ENCODE data around the gene RAVER1. TPM values are rescaled to one million over a fixed set of nuclear protein-coding genes. Genes with fewer than 3 reads are reported as not detected.
"Not testable (repeated sequence)": the region's sequence is repeated elsewhere in the genome, so short reads cannot be mapped to it uniquely, and the experiment has no call there.

Gene RAVER1
- total RNA-seq, 1 experiment from 2014 or later, result 13.2 TPM

DNA sequence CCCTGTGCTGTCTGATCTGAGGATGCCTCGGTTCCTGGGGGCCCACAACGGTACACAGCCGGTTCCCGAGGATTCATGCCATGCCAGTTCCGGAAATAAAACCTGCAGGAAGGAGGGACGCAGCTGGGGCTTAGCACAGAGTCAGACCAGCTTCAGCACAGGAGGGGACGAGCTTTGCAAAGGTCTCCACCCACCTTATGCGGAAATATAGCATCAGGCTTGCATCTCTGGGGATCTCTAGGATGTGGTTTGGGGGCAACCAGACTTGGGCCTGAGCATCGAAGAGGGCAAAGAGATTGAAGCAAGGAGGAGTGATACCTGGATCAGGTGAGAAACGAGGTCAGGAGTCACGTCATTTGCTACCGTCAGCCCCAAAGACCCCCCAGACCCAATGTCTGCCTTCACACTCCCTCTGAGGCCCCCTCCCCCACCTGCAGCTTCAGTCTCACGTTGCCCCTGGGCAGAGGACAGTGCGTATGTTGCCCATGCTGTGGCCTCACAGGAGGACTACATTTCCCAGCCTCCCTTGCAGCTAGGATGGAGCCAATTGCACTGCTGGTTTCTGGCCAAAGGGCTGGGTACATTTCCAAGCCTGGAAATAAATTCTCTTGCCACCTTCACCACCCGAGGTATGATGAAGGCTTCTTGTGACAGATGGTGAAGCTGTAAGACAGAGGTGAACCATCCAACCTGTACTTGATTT is 34.9 kb upstream of the RAVER1 start:
- no peak overlapping the region for H2AFZ ChIP-seq (ENCODE audit: low read length)
- DNase-seq, result peak; percentile 57
- no peaks in the 10 kb centered on the region for H3K79me2 ChIP-seq (ENCODE audit: low read length)
- no peaks in the 10 kb centered on the region for H3K4me1 ChIP-seq (ENCODE audit: low read length)
- no peak overlapping the region for H3K27ac ChIP-seq (ENCODE audit: low read length)
- H3K27me3 ChIP-seq (ENCODE audit: low read length), result no peaks in the 10 kb centered on the region
- H4K20me1 ChIP-seq (ENCODE audit: insufficient read depth, low read depth, low read length), result no peaks in the 10 kb centered on the region
- peaks cover 10% of the 10 kb centered on the region for H3K36me3 ChIP-seq (ENCODE audit: insufficient read depth, low read length)
- no peak overlapping the region for H3K4me2 ChIP-seq (ENCODE audit: low read depth, low read length, poor library complexity, severe bottlenecking)
- H3K4me3 ChIP-seq (ENCODE audit: low read length), result no peak overlapping the region
- no peaks in the 10 kb centered on the region for H3K9me3 ChIP-seq (ENCODE audit: low read length)
- H3K9ac ChIP-seq (ENCODE audit: low read length), result no peak overlapping the region
- no peaks in the 10 kb centered on the region for H3K9me2 ChIP-seq (replicated peaks; ENCODE audit: insufficient read depth, low read length)

DNA sequence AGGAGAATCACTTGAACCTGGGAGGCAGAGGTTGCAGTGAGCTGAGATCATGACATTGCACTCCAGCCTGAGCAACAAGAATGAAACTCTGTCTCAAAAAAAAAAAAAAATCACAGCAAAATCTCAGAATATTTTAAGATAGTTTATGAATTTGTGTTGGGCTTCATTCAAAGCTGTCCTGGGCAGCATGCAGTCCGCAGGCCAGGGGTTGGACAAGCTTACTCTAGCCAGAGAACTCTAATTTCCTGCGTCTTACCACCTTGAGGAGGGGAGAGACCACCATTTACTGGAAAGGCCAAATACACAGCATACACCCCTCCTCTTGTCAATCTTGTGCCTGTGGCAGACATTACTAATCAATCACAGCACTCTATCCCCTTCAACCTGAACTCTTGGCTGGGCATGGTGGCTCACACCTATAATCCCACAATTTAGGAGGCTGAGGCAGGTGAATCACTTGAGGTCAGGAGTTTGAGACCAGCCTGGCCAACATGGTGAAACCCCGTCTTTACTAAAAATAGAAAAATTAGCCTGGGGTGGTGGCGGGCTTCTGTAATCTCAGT is 33.7 kb upstream of the RAVER1 start:
- not testable (repeated sequence) for H3K27me3 ChIP-seq (ENCODE audit: low read length); H3K4me2 ChIP-seq (ENCODE audit: low read depth, low read length, poor library complexity, severe bottlenecking); DNase-seq; H2AFZ ChIP-seq (ENCODE audit: low read length); H3K79me2 ChIP-seq (ENCODE audit: low read length); H3K4me1 ChIP-seq (ENCODE audit: low read length); H3K9me2 ChIP-seq (replicated peaks; ENCODE audit: insufficient read depth, low read length); H3K9me3 ChIP-seq (ENCODE audit: low read length); H4K20me1 ChIP-seq (ENCODE audit: insufficient read depth, low read depth, low read length); H3K4me3 ChIP-seq (ENCODE audit: low read length); H3K9ac ChIP-seq (ENCODE audit: low read length); H3K27ac ChIP-seq (ENCODE audit: low read length)
- H3K36me3 ChIP-seq (ENCODE audit: insufficient read depth, low read length), result peaks cover 10% of the 10 kb centered on the region

DNA sequence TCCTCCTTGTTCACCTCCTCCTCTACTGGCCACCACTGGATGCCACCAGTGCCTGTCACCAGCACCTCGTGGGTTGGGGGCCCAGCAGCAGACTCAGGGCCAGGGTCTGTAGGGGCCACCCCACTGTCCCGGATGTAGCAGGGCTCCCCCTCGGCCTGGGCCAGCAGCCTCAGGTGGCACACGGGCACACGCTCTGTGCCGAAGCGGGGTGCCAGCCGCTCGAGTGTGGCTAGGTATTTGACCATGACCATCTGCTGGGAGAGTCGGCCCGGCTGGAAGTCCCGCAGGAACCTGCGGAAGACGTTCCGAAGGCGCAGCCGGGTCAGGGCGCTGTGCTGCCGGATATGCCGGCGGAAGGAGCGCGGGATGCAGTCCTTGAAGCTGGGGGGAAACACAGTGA is 32.2 kb upstream of the RAVER1 start:
- H3K9ac ChIP-seq (ENCODE audit: low read length), result no peak overlapping the region
- no peaks in the 10 kb centered on the region for H3K79me2 ChIP-seq (ENCODE audit: low read length)
- DNase-seq, result no peak
- H3K9me3 ChIP-seq (ENCODE audit: low read length), result no peaks in the 10 kb centered on the region
- H3K9me2 ChIP-seq (replicated peaks; ENCODE audit: insufficient read depth, low read length), result no peaks in the 10 kb centered on the region
- peaks cover 10% of the 10 kb centered on the region for H3K36me3 ChIP-seq (ENCODE audit: insufficient read depth, low read length)
- no peaks in the 10 kb centered on the region for H3K4me1 ChIP-seq (ENCODE audit: low read length)
- no peak overlapping the region for H3K4me3 ChIP-seq (ENCODE audit: low read length)
- no peaks in the 10 kb centered on the region for H4K20me1 ChIP-seq (ENCODE audit: insufficient read depth, low read depth, low read length)
- no peak overlapping the region for H3K27ac ChIP-seq (ENCODE audit: low read length)
- H2AFZ ChIP-seq (ENCODE audit: low read length), result no peak overlapping the region
- H3K27me3 ChIP-seq (ENCODE audit: low read length), result no peaks in the 10 kb centered on the region
- no peak overlapping the region for H3K4me2 ChIP-seq (ENCODE audit: low read depth, low read length, poor library complexity, severe bottlenecking)

DNA sequence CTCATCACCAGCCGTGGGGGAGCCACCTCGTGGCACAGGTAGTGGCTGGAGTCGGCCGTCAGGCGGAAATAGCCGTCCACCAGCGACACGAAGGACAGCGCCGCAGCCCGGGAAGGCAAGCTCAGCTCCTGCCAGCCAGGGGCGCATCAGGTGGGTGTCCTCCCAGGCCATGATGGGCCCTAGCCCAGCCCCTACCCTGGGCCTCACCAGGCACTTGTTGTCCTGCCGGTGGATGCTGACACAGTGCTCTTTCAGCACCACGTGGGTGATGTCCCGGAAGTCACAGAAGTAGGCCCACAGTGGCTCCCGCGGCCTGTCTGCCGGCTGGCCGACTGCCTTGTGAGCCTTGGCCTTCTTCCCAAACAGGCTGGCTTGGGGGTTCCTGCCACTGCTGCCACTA is 31.3 kb upstream of the RAVER1 start:
- Histone ChIP-seq H3K9me3 (ENCODE audit: low read length) (no peaks in the 10 kb centered on the region), H3K36me3 (ENCODE audit: insufficient read depth, low read length) (peaks cover 10% of the 10 kb centered on the region), H3K4me1 (ENCODE audit: low read length) (no peaks in the 10 kb centered on the region), H4K20me1 (ENCODE audit: insufficient read depth, low read depth, low read length) (no peaks in the 10 kb centered on the region), H3K9me2 (replicated peaks; ENCODE audit: insufficient read depth, low read length) (no peaks in the 10 kb centered on the region), H2AFZ (ENCODE audit: low read length) (no peak overlapping the region), H3K4me3 (ENCODE audit: low read length) (no peak overlapping the region), H3K27me3 (ENCODE audit: low read length) (no peaks in the 10 kb centered on the region), H3K4me2 (ENCODE audit: low read depth, low read length, poor library complexity, severe bottlenecking) (no peak overlapping the region), H3K27ac (ENCODE audit: low read length) (no peak overlapping the region), H3K79me2 (ENCODE audit: low read length) (no peaks in the 10 kb centered on the region), H3K9ac (ENCODE audit: low read length) (no peak overlapping the region)
- no peak for DNase-seq

DNA sequence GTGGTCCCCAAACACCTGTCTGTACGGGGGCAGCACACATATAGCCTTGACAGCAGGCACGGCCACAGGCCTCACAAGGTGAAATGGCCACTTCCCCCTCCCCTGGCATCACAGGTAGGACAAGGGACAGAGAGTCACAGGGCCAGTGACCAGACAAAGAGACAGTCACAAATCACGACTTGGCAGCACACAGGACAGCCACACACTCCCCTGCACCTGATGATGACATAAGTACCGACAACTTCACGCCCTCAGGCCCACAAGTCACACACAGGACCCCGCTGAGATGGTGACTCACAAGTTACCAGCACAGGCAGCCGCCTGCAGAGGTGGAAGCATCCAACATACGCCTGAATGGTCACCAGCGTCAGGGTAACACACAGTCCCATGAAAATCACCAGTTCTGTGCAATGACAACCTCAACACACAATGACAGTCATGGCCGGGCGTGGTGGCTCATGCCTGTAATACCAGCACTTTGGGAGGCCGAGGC is 30.5 kb upstream of the RAVER1 start:
- H3K4me3 ChIP-seq (ENCODE audit: low read length), result no peak overlapping the region
- no peak overlapping the region for H3K4me2 ChIP-seq (ENCODE audit: low read depth, low read length, poor library complexity, severe bottlenecking)
- H3K9me3 ChIP-seq (ENCODE audit: low read length), result no peaks in the 10 kb centered on the region
- no peaks in the 10 kb centered on the region for H3K4me1 ChIP-seq (ENCODE audit: low read length)
- H3K79me2 ChIP-seq (ENCODE audit: low read length), result no peaks in the 10 kb centered on the region
- H3K36me3 ChIP-seq (ENCODE audit: insufficient read depth, low read length), result peaks cover 10% of the 10 kb centered on the region
- H4K20me1 ChIP-seq (ENCODE audit: insufficient read depth, low read depth, low read length), result no peaks in the 10 kb centered on the region
- H2AFZ ChIP-seq (ENCODE audit: low read length), result no peak overlapping the region
- no peak for DNase-seq
- no peak overlapping the region for H3K9ac ChIP-seq (ENCODE audit: low read length)
- no peaks in the 10 kb centered on the region for H3K27me3 ChIP-seq (ENCODE audit: low read length)
- H3K9me2 ChIP-seq (replicated peaks; ENCODE audit: insufficient read depth, low read length), result no peaks in the 10 kb centered on the region
- H3K27ac ChIP-seq (ENCODE audit: low read length), result no peak overlapping the region

DNA sequence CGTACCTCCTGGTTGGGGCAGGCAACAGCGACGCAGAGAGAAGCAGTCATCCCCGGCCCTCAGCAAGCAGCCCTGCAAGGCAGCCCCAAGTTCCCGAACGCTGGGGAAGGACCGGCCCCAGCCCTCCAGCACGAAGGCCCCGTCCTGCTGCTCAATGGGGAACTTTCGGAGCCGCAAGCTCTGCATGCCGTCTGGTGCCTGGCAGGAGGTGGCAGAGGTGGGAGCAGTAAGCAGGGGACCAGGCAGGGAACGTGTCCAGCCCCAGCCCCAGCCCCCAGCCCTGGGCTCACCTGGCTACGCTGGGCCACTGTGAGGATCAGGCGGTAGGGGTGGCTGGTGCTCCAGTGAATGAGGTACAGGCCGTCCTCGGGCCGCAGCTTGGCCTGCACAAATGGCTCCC is 28.9 kb upstream of the RAVER1 start:
- H3K36me3 ChIP-seq (ENCODE audit: insufficient read depth, low read length), result 0 out of 2 replicates have a peak, but pooled peaks cover 3% of the 10 kb centered on the region
- no peak overlapping the region for H3K4me3 ChIP-seq (ENCODE audit: low read length)
- H3K9me2 ChIP-seq (replicated peaks; ENCODE audit: insufficient read depth, low read length), result no peaks in the 10 kb centered on the region
- DNase-seq, result no peak
- H3K9ac ChIP-seq (ENCODE audit: low read length), result no peak overlapping the region
- H2AFZ ChIP-seq (ENCODE audit: low read length), result no peak overlapping the region
- H3K9me3 ChIP-seq (ENCODE audit: low read length), result no peaks in the 10 kb centered on the region
- H3K4me2 ChIP-seq (ENCODE audit: low read depth, low read length, poor library complexity, severe bottlenecking), result no peak overlapping the region
- H3K4me1 ChIP-seq (ENCODE audit: low read length), result no peaks in the 10 kb centered on the region
- no peaks in the 10 kb centered on the region for H4K20me1 ChIP-seq (ENCODE audit: insufficient read depth, low read depth, low read length)
- no peaks in the 10 kb centered on the region for H3K79me2 ChIP-seq (ENCODE audit: low read length)
- no peak overlapping the region for H3K27ac ChIP-seq (ENCODE audit: low read length)
- H3K27me3 ChIP-seq (ENCODE audit: low read length), result no peaks in the 10 kb centered on the region

DNA sequence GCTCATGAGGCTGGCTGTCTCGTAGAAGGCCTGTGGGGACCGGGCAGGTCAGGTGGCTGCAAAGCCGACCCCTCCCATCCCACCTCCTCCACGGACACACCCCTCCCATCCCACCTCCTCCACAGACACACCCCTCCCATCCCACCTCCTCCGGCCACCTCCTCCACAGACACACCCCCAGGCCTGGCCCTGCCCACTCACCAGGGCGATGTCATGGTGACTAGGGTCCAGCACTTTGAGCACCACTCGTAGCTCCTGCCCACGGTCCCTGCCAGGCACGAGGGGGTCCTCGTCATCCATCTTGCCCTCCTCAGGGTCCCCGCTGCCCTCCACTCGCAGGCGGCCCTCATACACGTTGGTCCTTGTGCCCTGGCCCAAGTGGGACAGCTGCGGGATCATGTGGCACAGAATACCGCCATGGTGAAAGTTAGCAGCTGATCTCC is 28.3 kb upstream of the RAVER1 start:
- H3K4me3 ChIP-seq (ENCODE audit: low read length), result no peak overlapping the region
- no peaks in the 10 kb centered on the region for H3K9me2 ChIP-seq (replicated peaks; ENCODE audit: insufficient read depth, low read length)
- no peaks in the 10 kb centered on the region for H3K79me2 ChIP-seq (ENCODE audit: low read length)
- H3K4me2 ChIP-seq (ENCODE audit: low read depth, low read length, poor library complexity, severe bottlenecking), result no peak overlapping the region
- H3K9ac ChIP-seq (ENCODE audit: low read length), result no peak overlapping the region
- H4K20me1 ChIP-seq (ENCODE audit: insufficient read depth, low read depth, low read length), result no peaks in the 10 kb centered on the region
- 0 out of 2 replicates have a peak, but pooled peaks cover 4% of the 10 kb centered on the region for H3K36me3 ChIP-seq (ENCODE audit: insufficient read depth, low read length)
- H3K4me1 ChIP-seq (ENCODE audit: low read length), result no peaks in the 10 kb centered on the region
- DNase-seq, result no peak
- H3K9me3 ChIP-seq (ENCODE audit: low read length), result no peaks in the 10 kb centered on the region
- no peak overlapping the region for H3K27ac ChIP-seq (ENCODE audit: low read length)
- no peaks in the 10 kb centered on the region for H3K27me3 ChIP-seq (ENCODE audit: low read length)
- no peak overlapping the region for H2AFZ ChIP-seq (ENCODE audit: low read length)

DNA sequence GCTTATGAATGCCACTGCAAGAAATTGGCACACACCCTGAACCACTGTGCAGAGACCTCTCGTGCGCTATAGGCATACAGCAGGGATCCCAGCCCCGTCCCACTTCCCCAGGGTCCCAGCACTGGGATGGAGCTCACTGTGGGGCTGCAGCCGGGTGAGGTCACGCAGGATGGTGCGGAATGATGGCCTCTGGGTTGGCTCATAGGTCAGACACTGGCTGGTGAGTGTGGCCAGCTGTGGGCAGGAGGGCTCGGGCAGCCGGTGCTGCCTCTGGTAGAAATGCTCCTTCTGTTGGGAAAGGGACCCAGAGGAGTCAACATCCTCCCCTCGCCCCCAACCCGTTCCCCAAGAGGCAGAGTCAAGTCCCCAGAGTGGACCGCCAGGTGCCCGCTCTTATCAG is 23.1 kb upstream of the RAVER1 start:
- Histone ChIP-seq H3K27me3 (ENCODE audit: low read length) (no peaks in the 10 kb centered on the region), H3K4me3 (ENCODE audit: low read length) (no peak overlapping the region), H3K4me1 (ENCODE audit: low read length) (no peaks in the 10 kb centered on the region), H3K36me3 (ENCODE audit: insufficient read depth, low read length) (peaks cover 21% of the 10 kb centered on the region), H3K9me2 (replicated peaks; ENCODE audit: insufficient read depth, low read length) (no peaks in the 10 kb centered on the region), H3K9ac (ENCODE audit: low read length) (no peak overlapping the region), H4K20me1 (ENCODE audit: insufficient read depth, low read depth, low read length) (no peaks in the 10 kb centered on the region), H3K4me2 (ENCODE audit: low read depth, low read length, poor library complexity, severe bottlenecking) (no peak overlapping the region), H2AFZ (ENCODE audit: low read length) (no peak overlapping the region), H3K27ac (ENCODE audit: low read length) (no peak overlapping the region), H3K9me3 (ENCODE audit: low read length) (no peaks in the 10 kb centered on the region), H3K79me2 (ENCODE audit: low read length) (no peaks in the 10 kb centered on the region)
- DNase-seq, result no peak
